Skin of body (tissue), 2 donors: ENCODE measurements around the gene RTP2. TPM values are rescaled to one million over a fixed set of nuclear protein-coding genes. Genes with fewer than 3 reads are reported as not detected.
A peak's percentile ranks its signal among the peaks of the same experiment; 100 is the strongest.
"Not testable (repeated sequence)": the region's sequence is repeated elsewhere in the genome, so short reads cannot be mapped to it uniquely, and the experiment has no call there.

Experiments used
- DNase-seq: peaks from one replicate; lab custom pipeline; 2025; lab: John Stamatoyannopoulos, UW
- total RNA-seq: library from RNA; depleted of rRNA; stranded (reverse); fragments of >200 nt; gene quantifications from one replicate; pipeline ENCODE4 v1.2.3, GENCODE V29; 2014

The RTP2 gene
- total RNA-seq, 1 donor from 2014 or later = not detected

- no peak for DNase-seq
These were observed 12.1 kb upstream of the RTP2 start for GRCh38 chr3:187714404-187714979.

- DNase-seq = no peak
These were observed 11.1 kb upstream of the RTP2 start for GRCh38 chr3:187713504-187713903.

GRCh38 chr3:187709155-187709554 is 6.8 kb upstream of the RTP2 start:
- no peak for DNase-seq

GRCh38 chr3:187708696-187709095 is 6.3 kb upstream of the RTP2 start:
- no peak for DNase-seq

GRCh38 chr3:187706971-187707370 is 4.6 kb upstream of the RTP2 start:
- DNase-seq = no peak

GRCh38 chr3:187705164-187705563 is 2.8 kb upstream of the RTP2 start:
- DNase-seq = no peak

GRCh38 chr3:187700249-187700648 is 2.1 kb downstream of the RTP2 start:
- no peak for DNase-seq

GRCh38 chr3:187698499-187699399 is 3.6 kb downstream of the RTP2 start:
- no peak for DNase-seq

- no peak for DNase-seq
These were observed 6.3 kb downstream of the RTP2 start for GRCh38 chr3:187696021-187696420.

- DNase-seq = no peak
These were observed 6.9 kb downstream of the RTP2 start for GRCh38 chr3:187695449-187695848.

GRCh38 chr3:187694801-187695200 is 7.6 kb downstream of the RTP2 start:
- no peak for DNase-seq

- no peak for DNase-seq
These were observed 8.9 kb downstream of the RTP2 start for GRCh38 chr3:187693431-187693830.

- DNase-seq = no peak
These were observed 12.4 kb downstream of the RTP2 start for GRCh38 chr3:187689984-187690383.

- DNase-seq = no peak
These were observed 15.6 kb downstream of the RTP2 start for GRCh38 chr3:187686621-187687273.

- DNase-seq = no peak
These were observed 16.4 kb downstream of the RTP2 start for GRCh38 chr3:187685948-187686347.

- no peak for DNase-seq
These were observed 17.5 kb downstream of the RTP2 start for GRCh38 chr3:187684880-187685279.

GRCh38 chr3:187684444-187684843 is 17.9 kb downstream of the RTP2 start:
- no peak for DNase-seq

GRCh38 chr3:187681756-187682155 is 20.6 kb downstream of the RTP2 start:
- DNase-seq = not testable (repeated sequence)

GRCh38 chr3:187679638-187680396 is 22.5 kb downstream of the RTP2 start:
- DNase-seq = peak; percentile 21

- DNase-seq = peak; percentile 23
These were observed 23.6 kb downstream of the RTP2 start for GRCh38 chr3:187678726-187679268.

GRCh38 chr3:187677604-187678003 is 24.8 kb downstream of the RTP2 start:
- no peak for DNase-seq
